H9 (cell line): ENCODE data around the gene STARD3. TPM values are rescaled to one million over a fixed set of nuclear protein-coding genes. Genes with fewer than 3 reads are reported as not detected.

Experiments
- DNase-seq: peaks from one replicate; pipeline ENCODE4 v3.0.0-alpha.2; 2017
- H2AFZ ChIP-seq: one replicate; pipeline ENCODE4 v1.6.1; 2013; ENCODE audit warnings: mild to moderate bottlenecking, low read length, control low read depth, moderate library complexity
- H2AK5ac ChIP-seq: 2 replicates; pipeline ENCODE4 v1.6.1; 2013; ENCODE audit warnings: low read length, control low read depth, mixed read lengths; ENCODE audit not compliant: insufficient read length
- H2BK120ac ChIP-seq: one replicate; pipeline ENCODE4 v1.6.1; 2013; ENCODE audit warnings: low read depth, mild to moderate bottlenecking, low read length, control low read depth, inconsistent platforms; ENCODE audit not compliant: poor library complexity, severe bottlenecking
- H2BK12ac ChIP-seq: 2 replicates; pipeline ENCODE4 v1.6.1; 2013; ENCODE audit warnings: low read length, control low read depth, mixed read lengths, low read depth; ENCODE audit not compliant: insufficient read length
- H2BK15ac ChIP-seq: 2 replicates; pipeline ENCODE4 v1.6.1; 2013; ENCODE audit warnings: low read depth, low read length, control low read depth
- H2BK20ac ChIP-seq: one replicate; pipeline ENCODE4 v1.6.1; 2013; ENCODE audit warnings: low read depth, mild to moderate bottlenecking, low read length, control low read depth, inconsistent platforms; ENCODE audit not compliant: poor library complexity, severe bottlenecking
- H2BK5ac ChIP-seq: 2 replicates; pipeline ENCODE4 v1.6.1; 2013; ENCODE audit warnings: low read length, control low read depth, mixed read lengths; ENCODE audit not compliant: insufficient read length
- H3K14ac ChIP-seq: 2 replicates; pipeline ENCODE4 v1.6.1; 2013; ENCODE audit warnings: low read length, control low read depth; ENCODE audit not compliant: insufficient read depth
- H3K18ac ChIP-seq: 2 replicates; pipeline ENCODE4 v1.6.1; 2013; ENCODE audit warnings: low read depth, mild to moderate bottlenecking, mixed read lengths, low read length, control low read depth; ENCODE audit not compliant: insufficient read length
- H3K23ac ChIP-seq: 2 replicates; pipeline ENCODE4 v1.6.1; 2013; ENCODE audit warnings: low read length, control low read depth, mixed read lengths, low read depth; ENCODE audit not compliant: insufficient read length
- H3K23me2 ChIP-seq: 2 replicates; pipeline ENCODE4 v1.6.1; 2013; ENCODE audit warnings: low read depth, mild to moderate bottlenecking, mixed read lengths, low read length, control low read depth; ENCODE audit not compliant: insufficient read length, poor library complexity, severe bottlenecking
- H3K27ac ChIP-seq: 2 replicates; pipeline ENCODE4 v1.5.1; 2013; ENCODE audit warnings: low read length, control low read depth, mixed read lengths, low read depth; ENCODE audit not compliant: insufficient read length
- H3K27me3 ChIP-seq: 2 replicates; pipeline ENCODE4 v1.6.1; 2013; ENCODE audit warnings: low read length, control low read depth, inconsistent platforms; ENCODE audit not compliant: insufficient read depth
- H3K4ac ChIP-seq: 2 replicates; pipeline ENCODE4 v1.6.1; 2013; ENCODE audit warnings: low read depth, mild to moderate bottlenecking, control low read depth, inconsistent platforms, low read length, moderate library complexity
- H3K4me1 ChIP-seq: 2 replicates; pipeline ENCODE4 v1.6.1; 2013; ENCODE audit warnings: low read length, control low read depth, inconsistent platforms; ENCODE audit not compliant: insufficient read depth
- H3K4me2 ChIP-seq: 2 replicates; pipeline ENCODE4 v1.6.1; 2013; ENCODE audit warnings: low read length, control low read depth, mixed read lengths; ENCODE audit not compliant: insufficient read length, insufficient read depth
- H3K56ac ChIP-seq: 2 replicates; pipeline ENCODE4 v1.6.1; 2013; ENCODE audit warnings: low read depth, mild to moderate bottlenecking, mixed read lengths, low read length, control low read depth; ENCODE audit not compliant: insufficient read length
- H3K79me1 ChIP-seq: 2 replicates; pipeline ENCODE4 v1.6.1; 2013; ENCODE audit warnings: low read depth, mild to moderate bottlenecking, moderate library complexity, low read length, control low read depth, inconsistent platforms; ENCODE audit not compliant: insufficient read depth, poor library complexity, severe bottlenecking
- H3K79me2 ChIP-seq: 2 replicates; pipeline ENCODE4 v1.6.1; 2013; ENCODE audit warnings: low read length, control low read depth, inconsistent platforms; ENCODE audit not compliant: insufficient read depth
- H3K9ac ChIP-seq: 2 replicates; pipeline ENCODE4 v1.6.1; 2013; ENCODE audit warnings: low read length, control low read depth, mixed read lengths; ENCODE audit not compliant: insufficient read length; ENCODE audit errors: extremely low read depth
- H3K9me3 ChIP-seq: one replicate; pipeline ENCODE4 v1.6.1; 2013; ENCODE audit warnings: low read depth, low read length, inconsistent platforms; ENCODE audit not compliant: control insufficient read depth
- H3T11ph ChIP-seq: one replicate; pipeline ENCODE4 v1.6.1; 2013; ENCODE audit warnings: mild to moderate bottlenecking, low read length, control low read depth, inconsistent platforms
- H4K20me1 ChIP-seq: one replicate; pipeline ENCODE4 v1.6.1; 2013; ENCODE audit not compliant: control insufficient read depth, insufficient read length, insufficient read depth
- H4K5ac ChIP-seq: 2 replicates; pipeline ENCODE4 v1.6.1; 2013; ENCODE audit warnings: low read depth, mild to moderate bottlenecking, mixed read lengths, low read length, control low read depth; ENCODE audit not compliant: insufficient read length
- H4K8ac ChIP-seq: replicated peaks from 2 replicates; pipeline ENCODE4 v1.6.1; 2013; ENCODE audit warnings: low read length, control low read depth, mixed read lengths, low read depth; ENCODE audit not compliant: insufficient read length
- H4K91ac ChIP-seq: 2 replicates; pipeline ENCODE4 v1.6.1; 2013; ENCODE audit warnings: low read depth, mild to moderate bottlenecking, moderate library complexity, mixed read lengths, low read length, control low read depth; ENCODE audit not compliant: insufficient read length
- H3K27ac Mint-ChIP-seq, 3 experiments: 2 replicates in 2 of 3; 3 replicates in 1 of 3; pipeline ENCODE4 v1.8.0; 2020 to 2021; ENCODE audit warnings: mixed read lengths in 3 of 3, mild to moderate bottlenecking in 1 of 3, moderate library complexity in 1 of 3
- H3K27me3 Mint-ChIP-seq: 2 replicates; pipeline ENCODE4 v1.8.0; 2021; ENCODE audit warnings: low read depth, mild to moderate bottlenecking, moderate library complexity, mixed read lengths
- H3K36me3 Mint-ChIP-seq, 3 experiments: 2 replicates in 2 of 3; 3 replicates in 1 of 3; pipeline ENCODE4 v1.8.0; 2020 to 2021; ENCODE audit warnings: low read depth in 3 of 3, mixed read lengths in 3 of 3; ENCODE audit not compliant: insufficient read depth in 1 of 3
- H3K4me1 Mint-ChIP-seq, 2 experiments: 2 replicates each; pipeline ENCODE4 v1.8.0; 2020; ENCODE audit warnings: mixed read lengths in 2 of 2
- H3K4me3 Mint-ChIP-seq, 2 experiments: 2 replicates in 1 of 2; 3 replicates in 1 of 2; pipeline ENCODE4 v1.8.0; 2020 to 2021; ENCODE audit warnings: mild to moderate bottlenecking in 2 of 2, mixed read lengths in 2 of 2, moderate library complexity in 1 of 2
- H3K9me3 Mint-ChIP-seq, 2 experiments: 2 replicates in 1 of 2; 3 replicates in 1 of 2; pipeline ENCODE4 v1.8.0; 2020; ENCODE audit warnings: mild to moderate bottlenecking in 2 of 2, mixed read lengths in 2 of 2, moderate library complexity in 1 of 2
- CTCF ChIP-seq: fragments of 200-600 bp; sonication (generic); conservative IDR thresholded peaks from 3 replicates; pipeline ENCODE4 v1.8.0; 2021; ENCODE audit warnings: antibody characterized with exemption, mild to moderate bottlenecking
- WGBS: extraction: QIAGEN DNeasy Blood & Tissue Kit; methylation state at CpG from one replicate; pipeline ENCODE4 v1.1.7; 2013; ENCODE audit warnings: missing lambda C conversion rate, low lambda C conversion rate, mixed read lengths; ENCODE audit not compliant: insufficient read length; ENCODE audit errors: extremely low coverage; 5-methylcytosine and 5-hydroxymethylcytosine counted together
- total RNA-seq: library from RNA; stranded (reverse); gene quantifications from 2 replicates; pipeline ENCODE4 v1.2.1, GENCODE V29; 2021

STARD3 gene
- total RNA-seq, 1 experiment from 2014 or later: 51.3 TPM

GRCh38 chr17:39634384-39634871 is 2.5 kb upstream of the STARD3 start:
- no peak overlapping the region for H2BK120ac ChIP-seq
- peaks cover 8% of the 10 kb centered on the region for H3K23me2 ChIP-seq
- H3K14ac ChIP-seq: no peak overlapping the region
- no peak overlapping the region for H3K4me2 ChIP-seq
- H3K4me1 ChIP-seq: peaks cover 24% of the 10 kb centered on the region; the same call in 1 of the 2 replicates
- Mint-ChIP-seq H3K27me3 (no peaks in the 10 kb centered on the region; the same call in 1 of the 2 replicates), H3K4me3 (no peak overlapping the region), H3K27ac (no peak overlapping the region; a peak in 2 of 7 replicates), H3K36me3 (no peaks in the 10 kb centered on the region; a peak in 2 of 7 replicates), H3K9me3 (no peaks in the 10 kb centered on the region; a peak in 1 of 5 replicates), H3K4me1 (peaks cover 66 to 75% of the 10 kb centered on the region in 2 experiments)
- no peak overlapping the region for H4K91ac ChIP-seq
- no peak for DNase-seq
- H3K27me3 ChIP-seq: no peaks in the 10 kb centered on the region
- no peak overlapping the region for H4K8ac ChIP-seq
- no CpG with 5 or more reads among the region's 2 CpGs for WGBS
- H3K27ac ChIP-seq: no peak overlapping the region
- H3K4ac ChIP-seq: no peak overlapping the region
- no peak overlapping the region for H4K5ac ChIP-seq
- TF ChIP-seq CTCF: peak; percentile 87
- no peak overlapping the region for H2AFZ ChIP-seq
- no peak overlapping the region for H2BK20ac ChIP-seq
- H2BK15ac ChIP-seq: no peak overlapping the region
- H3K9me3 ChIP-seq: no peaks in the 10 kb centered on the region
- no peak overlapping the region for H3K9ac ChIP-seq
- no peaks in the 10 kb centered on the region; the same call in 1 of the 2 replicates for H3K79me2 ChIP-seq
- no peak overlapping the region for H3K56ac ChIP-seq
- H4K20me1 ChIP-seq: no peaks in the 10 kb centered on the region
- no peaks in the 10 kb centered on the region for H3K79me1 ChIP-seq
- H3T11ph ChIP-seq: no peak overlapping the region
- H2BK5ac ChIP-seq: no peak overlapping the region
- no peak overlapping the region for H3K18ac ChIP-seq
- H3K23ac ChIP-seq: no peak overlapping the region
- no peak overlapping the region for H2BK12ac ChIP-seq
- H2AK5ac ChIP-seq: no peak overlapping the region
